CD4-positive, alpha-beta memory T cell (primary cell): Measurements from ENCODE around the gene UAP1L1. TPM values are rescaled to one million over a fixed set of nuclear protein-coding genes. Genes with fewer than 3 reads are reported as not detected.

ENCODE experiments used
- CTCF ChIA-PET: fragments of 350-600 bp; sonication (Branson Sonifier 250); formaldehyde crosslinking; loops from one replicate; lab custom pipeline; 2021; ENCODE audit warnings: inconsistent platforms; ENCODE audit not compliant: partially characterized antibody; lab: Charles Lee
- POLR2A ChIA-PET: fragments of 350-600 bp; sonication (Branson Sonifier 250); formaldehyde crosslinking; loops from one replicate; lab custom pipeline; 2021; ENCODE audit not compliant: partially characterized antibody; lab: Charles Lee
- DNase-seq, 5 donors: peaks; one replicate each; pipeline versions ENCODE4 v3.0.0 to v3.0.0-alpha.2; 2020 to 2022; ENCODE audit warnings: mixed read lengths in 1 of 5
- H3K27ac ChIP-seq: one replicate; pipeline ENCODE4 v1.7.0; 2013; ENCODE audit warnings: low read depth, low read length
- H3K27me3 ChIP-seq: 2 replicates; pipeline ENCODE4 v1.7.0; 2013; ENCODE audit warnings: mild to moderate bottlenecking, low read length, moderate library complexity; ENCODE audit not compliant: insufficient read depth
- H3K36me3 ChIP-seq: 2 replicates; pipeline ENCODE4 v1.7.0; 2013; ENCODE audit warnings: mild to moderate bottlenecking, low read length, moderate library complexity; ENCODE audit not compliant: insufficient read depth
- H3K4me1 ChIP-seq: 2 replicates; pipeline ENCODE4 v1.7.0; 2013; ENCODE audit warnings: mild to moderate bottlenecking, low read length, moderate library complexity; ENCODE audit not compliant: insufficient read depth
- H3K4me3 ChIP-seq, 2 donors: one replicate each; pipeline ENCODE4 v1.7.0; 2013; ENCODE audit warnings: low read length in 2 of 2, mild to moderate bottlenecking in 1 of 2
- H3K9me3 ChIP-seq, 2 donors: one replicate each; pipeline ENCODE4 v1.7.0; 2013; ENCODE audit warnings: low read length in 2 of 2, control low read depth in 1 of 2; ENCODE audit not compliant: control insufficient read depth in 1 of 2
- H3K27ac Mint-ChIP-seq, 7 donors: one replicate each; pipeline ENCODE4 v1.8.0; 2020 to 2021; ENCODE audit warnings: mixed read lengths in 7 of 7, mild to moderate bottlenecking in 6 of 7, inconsistent platforms in 3 of 7, moderate library complexity in 3 of 7
- H3K27me3 Mint-ChIP-seq, 2 donors: one replicate each; pipeline ENCODE4 v1.8.0; 2020 to 2021; ENCODE audit warnings: mixed read lengths in 2 of 2
- H3K36me3 Mint-ChIP-seq, 2 donors: one replicate each; pipeline ENCODE4 v1.8.0; 2020 to 2021; ENCODE audit warnings: mixed read lengths in 2 of 2, inconsistent platforms in 1 of 2, mild to moderate bottlenecking in 1 of 2
- H3K4me1 Mint-ChIP-seq, 4 donors: one replicate each; pipeline ENCODE4 v1.8.0; 2020 to 2021; ENCODE audit warnings: mixed read lengths in 4 of 4, mild to moderate bottlenecking in 1 of 4
- H3K4me3 Mint-ChIP-seq, 8 donors: one replicate each; pipeline ENCODE4 v1.8.0; 2020 to 2021; ENCODE audit warnings: mixed read lengths in 8 of 8, mild to moderate bottlenecking in 7 of 8, moderate library complexity in 6 of 8, inconsistent platforms in 3 of 8
- H3K9me3 Mint-ChIP-seq, 8 donors: one replicate each; pipeline ENCODE4 v1.8.0; 2020 to 2021; ENCODE audit warnings: mixed read lengths in 8 of 8, mild to moderate bottlenecking in 5 of 8, inconsistent platforms in 3 of 8, moderate library complexity in 1 of 8
- intact Hi-C: fragments of 100-400 bp; cut with micrococcal nuclease; formaldehyde crosslinking; loops from one replicate; pipeline ENCODE4 v1.15.1; 2023
- polyA plus RNA-seq, 2 donors: library from polyadenylated mRNA; unstranded; fragments of 300-500 nt; fragmentation: Illumina TruSeq; gene quantifications; one replicate each; pipeline ENCODE4 v1.2.3, GENCODE V29; 2021
- total RNA-seq, 2 experiments: library from RNA; stranded (reverse); gene quantifications; one replicate each; pipeline ENCODE4 v1.2.3, GENCODE V29; 2021

Gene UAP1L1
- total and polyA plus RNA-seq, 4 experiments from 2014 or later: 0.81 to 12.5 (median 6.8) TPM

DNA sequence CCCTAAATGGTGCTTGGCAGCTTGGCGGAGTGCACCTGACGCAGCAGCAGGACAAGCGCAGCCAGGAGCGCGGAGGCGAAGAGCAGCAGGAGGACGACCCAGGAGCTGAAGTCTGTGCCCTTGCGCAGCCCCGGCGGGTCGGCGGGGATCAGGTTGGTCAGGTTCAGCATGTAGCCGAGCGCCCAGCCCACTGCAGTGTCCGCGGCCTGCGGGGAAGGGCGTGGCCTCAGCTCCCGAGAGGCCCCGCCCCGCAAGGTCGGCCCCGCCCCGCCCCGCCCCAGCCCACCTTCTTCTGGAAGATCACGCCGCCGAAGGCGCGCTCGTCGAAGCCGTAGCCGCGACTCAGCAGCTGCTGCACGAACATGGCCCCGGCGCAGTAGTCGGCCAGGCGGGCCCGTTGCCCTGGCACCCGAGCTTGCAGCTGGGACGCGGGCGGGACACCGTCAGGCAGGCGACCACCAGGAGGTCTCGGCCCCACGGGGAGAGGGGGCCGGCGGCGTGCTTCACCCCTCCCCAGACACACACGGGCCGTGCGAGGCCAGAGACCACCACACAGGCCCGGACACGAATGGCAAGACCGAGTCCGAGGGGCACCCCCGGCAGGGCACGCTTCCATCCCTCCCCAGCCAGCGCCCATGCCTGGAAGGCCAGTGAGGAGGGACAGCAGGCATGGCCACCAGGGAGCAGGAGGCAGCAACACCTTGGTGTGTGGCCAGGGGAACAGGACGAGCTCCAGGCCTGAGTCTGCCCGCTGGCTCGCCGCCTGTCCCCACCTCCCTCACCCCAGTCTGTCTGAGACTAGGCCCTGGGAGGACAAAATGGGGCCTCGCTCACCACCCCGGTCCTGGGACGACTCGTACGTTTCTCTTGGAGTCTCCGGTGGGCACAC, 28.4 kb upstream of the UAP1L1 start:
- Mint-ChIP-seq H3K27ac (peak overlapping the region in 2 of 7 donors; percentile 23 to 35), H3K36me3 (no peaks in the 10 kb centered on the region), H3K27me3 (peaks cover 16 to 22% of the 10 kb centered on the region in 2 donors), H3K9me3 (peaks cover 0 to 5% (median 0%) of the 10 kb centered on the region in 8 donors), H3K4me3 (peak overlapping the region in 1 of 8 donors; percentile 52), H3K4me1 (peaks cover 3 to 22% (median 9%) of the 10 kb centered on the region in 4 donors)
- intact Hi-C loops: no loop called here
- no peak overlapping the region for H3K4me3 ChIP-seq
- no peak for DNase-seq
- H3K27me3 ChIP-seq: peaks cover 51% of the 10 kb centered on the region
- H3K36me3 ChIP-seq: no peaks in the 10 kb centered on the region
- peaks cover 41% of the 10 kb centered on the region for H3K4me1 ChIP-seq
- ChIA-PET CTCF (interaction anchor here (2.7 kb wide), 1 partner anchor 18 kb away, joined by 58 read pairs; no protein-coding TSS in a partner anchor), POLR2A (interaction anchor here (2.3 kb wide), 1 partner anchor 21 kb away, joined by 12 read pairs; the partner anchor contains the start of gene SAPCD2)
- no peak overlapping the region for H3K27ac ChIP-seq
- no peaks in the 10 kb centered on the region for H3K9me3 ChIP-seq

- POLR2A ChIA-PET: no interaction called here
- Histone ChIP-seq H3K4me1 (peaks cover 32% of the 10 kb centered on the region), H3K36me3 (no peaks in the 10 kb centered on the region), H3K4me3 (no peak overlapping the region), H3K9me3 (no peaks in the 10 kb centered on the region), H3K27ac (no peak overlapping the region), H3K27me3 (peaks cover 51% of the 10 kb centered on the region)
- intact Hi-C loops: no loop called here
- peak in 3 of 5 donors; percentile 44 to 54 (median 52) for DNase-seq
- H3K27me3 Mint-ChIP-seq: peaks cover 15 to 21% of the 10 kb centered on the region in 2 donors
- H3K36me3 Mint-ChIP-seq: no peaks in the 10 kb centered on the region
- peaks cover 0 to 5% (median 0%) of the 10 kb centered on the region in 8 donors for H3K9me3 Mint-ChIP-seq
- H3K4me1 Mint-ChIP-seq: peaks cover 1 to 17% (median 5%) of the 10 kb centered on the region in 4 donors
- H3K27ac Mint-ChIP-seq: peak overlapping the region in 3 of 7 donors; percentile 35 to 78 (median 74)
- H3K4me3 Mint-ChIP-seq: peak overlapping the region in 3 of 8 donors; percentile 31 to 52 (median 36)
- CTCF ChIA-PET: no interaction called here
Observed at GRCh38 chr9:137049544-137050449, 27.5 kb upstream of the UAP1L1 start.

DNA sequence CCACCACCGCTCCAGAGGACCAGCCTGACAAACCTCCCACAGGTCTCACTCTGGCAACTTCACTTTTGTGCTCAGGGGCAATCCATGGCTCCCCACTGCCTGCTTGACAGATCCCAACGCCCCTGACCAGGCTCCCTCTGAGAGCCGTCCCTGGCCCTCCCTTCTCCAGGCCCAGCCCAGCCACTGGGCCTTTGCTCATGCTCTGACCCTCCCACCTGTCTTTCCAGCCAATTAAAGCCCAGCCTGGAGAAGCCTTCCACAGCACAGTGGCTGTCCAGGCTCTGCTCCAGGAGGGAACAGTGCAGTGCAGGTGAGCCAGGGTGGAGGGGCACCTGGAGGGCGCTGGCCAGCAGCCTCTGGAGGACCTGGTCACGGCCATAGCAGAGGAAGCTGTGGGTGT, 26.7 kb upstream of the UAP1L1 start:
- no peak for DNase-seq
- H3K4me1 Mint-ChIP-seq: peaks cover 0 to 12% (median 3%) of the 10 kb centered on the region in 4 donors
- no peaks in the 10 kb centered on the region for H3K9me3 ChIP-seq
- no peaks in the 10 kb centered on the region for H3K36me3 Mint-ChIP-seq
- peaks cover 25% of the 10 kb centered on the region for H3K4me1 ChIP-seq
- H3K27me3 ChIP-seq: peaks cover 51% of the 10 kb centered on the region
- H3K27ac ChIP-seq: no peak overlapping the region
- no peak overlapping the region for H3K4me3 Mint-ChIP-seq
- no peaks in the 10 kb centered on the region for H3K36me3 ChIP-seq
- H3K27ac Mint-ChIP-seq: peak overlapping the region in 1 of 7 donors; percentile 29
- ChIA-PET CTCF (no interaction called here), POLR2A (interaction anchor here (0.6 kb wide), 1 partner anchor 30 kb away, joined by 3 read pairs; no protein-coding TSS in a partner anchor)
- peaks cover 13 to 20% of the 10 kb centered on the region in 2 donors for H3K27me3 Mint-ChIP-seq
- intact Hi-C loops: no loop called here
- H3K4me3 ChIP-seq: no peak overlapping the region
- H3K9me3 Mint-ChIP-seq: peaks cover 0 to 5% (median 0%) of the 10 kb centered on the region in 8 donors

DNA sequence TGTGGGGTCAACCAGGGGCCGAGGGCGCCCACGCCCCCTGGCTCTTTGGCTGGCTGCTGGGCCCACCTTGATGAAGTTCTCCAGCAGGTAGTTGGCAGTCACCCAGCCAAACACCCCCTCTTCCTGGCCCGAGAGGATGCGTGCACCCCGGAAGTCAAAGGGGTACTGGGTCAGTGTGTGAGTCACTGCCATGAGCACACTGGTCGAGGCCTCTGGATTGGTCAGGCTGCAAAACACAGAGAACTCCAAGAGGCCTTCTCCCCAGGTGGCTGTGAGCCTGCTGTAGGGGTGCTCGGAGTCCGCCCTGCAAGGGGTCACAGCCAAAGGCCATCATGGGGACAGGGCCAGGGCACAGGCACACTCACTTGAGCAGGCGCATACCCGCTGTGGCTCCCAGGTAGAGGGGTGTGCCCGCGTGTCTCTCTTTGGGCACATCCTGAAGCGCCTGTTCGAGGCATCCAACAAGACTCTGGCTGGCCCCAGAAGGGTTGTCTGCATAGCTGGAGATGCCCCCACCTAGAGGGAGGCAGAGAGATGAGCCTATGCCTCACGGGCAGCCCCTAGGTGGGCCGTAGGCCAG, 26.1 kb upstream of the UAP1L1 start:
- intact Hi-C loops: no loop called here
- Histone ChIP-seq H3K36me3 (no peaks in the 10 kb centered on the region), H3K4me3 (no peak overlapping the region), H3K27ac (no peak overlapping the region), H3K4me1 (peaks cover 22% of the 10 kb centered on the region), H3K27me3 (peaks cover 51% of the 10 kb centered on the region), H3K9me3 (no peaks in the 10 kb centered on the region)
- Mint-ChIP-seq H3K4me3 (no peak overlapping the region), H3K27ac (no peak overlapping the region), H3K4me1 (peaks cover 0 to 12% (median 3%) of the 10 kb centered on the region in 4 donors), H3K9me3 (peaks cover 0 to 5% (median 0%) of the 10 kb centered on the region in 8 donors), H3K36me3 (no peaks in the 10 kb centered on the region), H3K27me3 (peaks cover 13 to 20% of the 10 kb centered on the region in 2 donors)
- DNase-seq: no peak
- ChIA-PET POLR2A (interaction anchor here (0.6 kb wide), 1 partner anchor 29 kb away, joined by 3 read pairs; no protein-coding TSS in a partner anchor), CTCF (no interaction called here)

GRCh38 chr9:137052293-137052692, 25.0 kb upstream of the UAP1L1 start:
- ChIA-PET POLR2A (interaction anchor here (1.1 to 1.5 kb wide), 2 partner anchors 12 to 17 kb away, joined by 3 to 5 read pairs; no protein-coding TSS in a partner anchor), CTCF (interaction anchor here (0.9 to 1.2 kb wide), 3 partner anchors 15 to 23 kb away, joined by 3 to 6 read pairs (median 4); no protein-coding TSS in a partner anchor)
- Histone ChIP-seq H3K36me3 (no peaks in the 10 kb centered on the region), H3K4me3 (no peak overlapping the region), H3K27me3 (peaks cover 44% of the 10 kb centered on the region), H3K9me3 (no peaks in the 10 kb centered on the region), H3K27ac (no peak overlapping the region), H3K4me1 (peaks cover 15% of the 10 kb centered on the region)
- Mint-ChIP-seq H3K4me3 (peak overlapping the region in 1 of 8 donors; percentile 54), H3K27me3 (peaks cover 12 to 13% of the 10 kb centered on the region in 2 donors), H3K36me3 (no peaks in the 10 kb centered on the region), H3K27ac (peak overlapping the region in 1 of 7 donors; percentile 13), H3K9me3 (peaks cover 0 to 5% (median 0%) of the 10 kb centered on the region in 8 donors), H3K4me1 (peaks cover 0 to 5% (median 3%) of the 10 kb centered on the region in 4 donors)
- intact Hi-C loops: no loop called here
- no peak for DNase-seq
